Measurements from ENCODE around the gene IGF1R. TPM values are rescaled to one million over a fixed set of nuclear protein-coding genes. Genes with fewer than 3 reads are reported as not detected.

Gene IGF1R
- total and polyA plus RNA-seq, 2 donors (not counting 3 experiments of a cell fraction or from before 2014, with no cell fraction given) = 16.1 to 59.1 TPM

GRCh38 chr15:98677345-98678059 lies 29.2 kb downstream of the IGF1R start:
- Histone ChIP-seq H2AFZ (ENCODE audit: low read depth, low read length) (no peak overlapping the region), H3K4me2 (ENCODE audit: insufficient read depth, low read length) (no peak overlapping the region), H3K4me1 (ENCODE audit: control insufficient read depth, extremely low read depth, insufficient read depth, low read length) (peaks cover 9% of the 10 kb centered on the region), H3K27me3 (ENCODE audit: control insufficient read depth in 2 of 2, insufficient read depth in 2 of 2, low read length in 2 of 2) (no peaks in the 10 kb centered on the region), H4K20me1 (replicated peaks; ENCODE audit: control insufficient read depth, extremely low read depth, insufficient read depth, low read length) (no peaks in the 10 kb centered on the region), H3K9me3 (replicated peaks; ENCODE audit: control insufficient read depth, insufficient read depth, low read length) (no peaks in the 10 kb centered on the region), H3K36me3 (ENCODE audit: control insufficient read depth in 2 of 2, extremely low read depth in 1 of 2, insufficient read depth in 2 of 2, low read length in 2 of 2) (no peaks in the 10 kb centered on the region), H3K79me2 (ENCODE audit: control insufficient read depth, insufficient read depth, low read length) (peaks cover 53% of the 10 kb centered on the region), H3K9me1 (replicated peaks; ENCODE audit: control insufficient read depth, extremely low read depth, insufficient read depth, low read length) (no peaks in the 10 kb centered on the region), H3K9ac (replicated peaks; ENCODE audit: extremely low read depth, insufficient read depth, low read length) (no peak overlapping the region), H3K4me3 (replicated peaks in 1 of 3; ENCODE audit: insufficient read depth in 1 of 3, low read depth in 1 of 3, low read length in 3 of 3) (no peak overlapping the region), H3K27ac (ENCODE audit: insufficient read depth, low read depth, low read length) (no peak overlapping the region)
- BruUV-seq (replicated peaks) = no TSS peak
- CTCF ChIA-PET = interaction anchor here (1.5 kb wide), 1 partner anchor 173 kb away, joined by 4 read pairs; no protein-coding TSS in a partner anchor
- POLR2A ChIA-PET = no interaction called here
- DNase-seq (ENCODE audit: low read depth, low spot score) (no peak), FAIRE-seq (no peak)
- intact Hi-C loops (cut with micrococcal nuclease) = loop anchor here (10.0 kb wide), 1 partner anchor 1173 kb away; no protein-coding TSS in a partner anchor
- TF ChIP-seq POLR2A (IDR thresholded peaks at IDR 0.05; ENCODE audit: low read depth, low read length) (no peak), JUN (IDR thresholded peaks at IDR 0.05; ENCODE audit: borderline replicate concordance, insufficient read depth, insufficient read length, low read depth) (no peak), POLR2AphosphoS5 (IDR thresholded peaks at IDR 0.05; ENCODE audit: insufficient read depth, low read depth, low read length) (no peak), CTCF (IDR thresholded peaks at IDR 0.05; ENCODE audit: extremely low read depth in 1 of 2, insufficient read depth in 1 of 2, low read depth in 1 of 2, low read length in 2 of 2) (no peak), FOS (IDR thresholded peaks at IDR 0.05; ENCODE audit: borderline replicate concordance, insufficient read depth, low read length) (no peak), EZH2 (IDR thresholded peaks at IDR 0.05; ENCODE audit: borderline replicate concordance, low read depth, low read length, severe bottlenecking) (no peak), GATA2 (IDR thresholded peaks at IDR 0.05; ENCODE audit: insufficient read depth, insufficient read length, low read depth, low read length) (no peak), MYC (IDR thresholded peaks at IDR 0.05; ENCODE audit: low read depth, low read length) (no peak)
- TF ChIP-seq, protein P1, sequence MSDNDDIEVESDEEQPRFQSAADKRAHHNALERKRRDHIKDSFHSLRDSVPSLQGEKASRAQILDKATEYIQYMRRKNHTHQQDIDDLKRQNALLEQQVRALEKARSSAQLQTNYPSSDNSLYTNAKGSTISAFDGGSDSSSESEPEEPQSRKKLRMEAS (IDR thresholded peaks at IDR 0.05; ENCODE audit: insufficient read depth, insufficient read length) = no peak
- dilution Hi-C loops (cut with MboI; ENCODE audit: extremely low pct_ligation_motif_present, low sequenced_read_pairs) = no loop called here
